GM18502 (cell line): ENCODE measurements around the gene EEA1.
"Not testable (repeated sequence)": the region's sequence is repeated elsewhere in the genome, so short reads cannot be mapped to it uniquely, and the experiment has no call there.

Experiments
- ATAC-seq: cut with Tn5 transposase; IDR thresholded peaks from one replicate; pipeline ENCODE4 v1.9.1; 2021; ENCODE audit warnings: mild to moderate bottlenecking; ENCODE audit not compliant: unreplicated experiment, poor library complexity

EEA1 gene

DNA sequence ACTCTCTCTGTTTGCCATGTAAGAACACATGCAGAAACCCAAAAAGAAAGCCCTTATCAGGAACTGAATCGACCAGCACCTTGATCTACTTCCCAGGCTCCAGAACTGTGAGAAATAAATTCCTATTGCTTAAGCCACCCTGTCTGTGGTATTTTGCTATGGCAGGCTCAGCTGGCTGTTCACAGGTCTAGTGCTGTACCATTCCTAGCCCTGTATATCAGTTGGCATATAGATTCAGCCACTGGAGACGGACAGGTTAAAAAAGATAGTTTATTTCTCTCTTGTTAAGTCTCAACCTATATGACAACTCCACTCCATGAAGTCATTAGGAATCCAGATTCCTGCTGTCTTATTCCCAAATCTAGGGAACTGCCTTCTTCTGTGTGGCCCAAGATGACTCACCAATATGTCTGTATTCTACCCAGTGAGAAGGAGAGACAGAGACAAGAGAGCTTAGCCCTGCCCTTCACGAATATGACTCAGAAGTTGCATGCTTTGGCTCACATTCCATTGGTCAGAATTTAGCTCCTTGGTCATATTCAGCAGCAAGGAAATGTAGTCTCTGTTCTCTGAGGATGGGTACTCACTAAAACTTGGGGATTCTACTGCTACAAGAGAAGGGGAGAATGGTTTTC lies 169.3 kb downstream of the EEA1 start:
- ATAC-seq = no peak

DNA sequence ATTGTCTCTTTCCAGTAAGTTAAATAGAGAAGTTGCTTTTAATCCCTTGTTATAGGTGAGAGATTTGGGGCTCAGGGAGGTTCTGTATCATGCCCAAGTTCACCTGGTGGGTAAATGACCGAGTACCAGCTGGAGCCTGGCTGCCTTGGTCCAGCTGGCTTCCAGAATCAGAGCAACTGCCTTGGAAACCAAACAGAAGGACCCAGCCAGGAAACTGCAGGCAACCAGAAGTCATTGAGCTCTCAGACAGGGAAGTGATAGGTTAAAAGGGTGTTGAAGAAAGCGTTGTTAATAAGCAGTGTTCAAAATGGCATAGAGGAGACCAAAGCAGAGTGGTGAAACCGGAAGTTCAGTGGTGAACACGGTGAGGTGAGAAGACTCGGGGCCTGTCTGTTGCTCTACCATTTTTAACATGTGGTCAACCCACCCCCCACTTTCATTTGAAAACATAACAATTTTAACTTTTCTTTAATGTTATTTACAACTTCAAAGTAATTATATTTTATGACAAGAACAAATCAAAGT lies 171.4 kb downstream of the EEA1 start:
- no peak for ATAC-seq

DNA sequence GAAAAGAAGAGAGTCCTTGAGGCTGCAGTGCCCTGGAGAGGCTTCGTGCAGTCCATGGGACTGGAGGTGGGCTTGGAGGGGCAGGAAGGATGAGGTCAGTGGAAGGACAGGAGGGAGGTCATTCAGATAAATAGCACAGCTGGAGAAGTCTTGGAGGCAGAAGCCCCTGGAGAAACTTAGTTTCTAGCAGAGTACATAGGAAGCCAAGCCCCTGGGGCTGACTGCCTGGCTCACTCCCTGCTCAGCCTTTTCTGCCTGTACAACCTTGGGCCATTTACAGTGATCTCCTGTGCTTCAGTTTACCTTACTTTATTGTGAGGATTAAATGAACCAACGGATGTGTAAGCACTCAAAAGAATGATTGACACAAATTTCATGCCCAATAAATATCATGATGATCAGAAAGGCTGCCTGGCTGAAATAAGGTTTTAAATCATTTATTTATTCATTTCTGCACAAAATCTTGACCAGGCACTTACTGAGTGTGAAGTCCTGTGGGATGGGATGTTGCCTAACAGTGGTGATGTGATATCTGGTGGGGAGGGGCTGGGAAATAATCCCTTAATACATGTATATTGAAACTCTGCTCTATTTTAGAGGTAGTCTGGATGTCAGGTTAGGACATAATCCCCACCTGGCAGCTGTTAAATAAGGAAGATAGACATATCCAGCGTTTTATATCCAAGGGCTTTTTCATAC lies 172.0 kb downstream of the EEA1 start:
- ATAC-seq = no peak

DNA sequence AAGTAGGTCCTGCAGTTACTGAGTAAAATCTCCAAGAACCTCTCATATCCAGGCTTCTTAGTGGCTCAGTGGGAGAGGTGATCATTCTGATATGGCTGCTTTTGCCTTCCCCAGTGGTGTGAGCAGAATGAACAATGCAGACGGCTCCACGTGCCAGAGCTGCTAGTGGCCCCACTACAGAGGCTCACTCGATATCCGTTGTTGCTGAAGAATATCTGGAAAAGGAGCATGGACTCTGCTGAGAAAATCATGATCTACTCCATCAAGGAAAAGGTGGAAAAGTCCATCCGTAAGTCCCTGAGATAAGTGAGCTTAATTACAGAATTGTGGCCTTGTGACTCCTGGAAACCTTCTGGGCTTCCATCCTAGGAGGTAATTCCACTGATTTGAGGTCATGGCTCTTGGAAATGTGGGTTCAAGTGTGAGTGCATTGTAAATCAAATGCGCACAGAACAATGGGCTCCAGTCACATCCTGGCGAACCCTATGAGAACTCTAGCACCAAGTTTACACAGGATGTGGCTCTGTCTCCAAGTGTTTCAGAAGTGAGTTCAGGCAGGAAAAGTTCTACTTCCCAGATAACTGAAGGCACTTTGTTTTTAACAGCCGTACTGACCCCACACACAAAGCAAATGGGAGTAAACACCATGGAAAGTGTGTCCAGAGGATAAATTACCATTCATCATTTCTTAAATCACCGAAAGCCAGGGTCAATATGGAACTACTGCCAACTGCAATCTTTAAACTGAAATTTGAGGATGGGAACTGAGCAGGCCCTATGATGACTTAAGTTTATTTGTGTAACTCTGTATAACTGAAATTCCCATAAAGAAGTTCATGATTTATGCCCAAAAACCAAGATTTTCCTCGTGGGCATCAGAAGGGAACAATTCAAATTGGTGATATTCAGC lies 174.9 kb downstream of the EEA1 start:
- no peak for ATAC-seq

DNA sequence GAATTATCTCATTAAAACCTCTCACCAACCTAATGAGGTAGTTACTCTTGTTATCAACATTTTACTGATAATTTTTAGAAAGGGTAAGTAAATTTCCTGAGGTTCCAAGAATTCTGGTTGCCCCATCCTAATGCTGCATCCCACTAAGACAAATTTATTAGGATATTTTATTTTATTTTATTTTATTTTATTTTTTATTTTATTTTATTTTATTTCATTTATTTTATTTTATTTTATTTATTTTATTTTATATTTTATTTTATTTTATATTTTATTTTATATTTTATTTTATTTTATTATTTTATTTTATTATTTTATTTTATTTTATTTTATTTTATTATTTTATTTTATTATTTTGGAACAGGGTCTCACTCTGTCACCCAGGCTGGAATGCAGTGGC lies 179.4 kb downstream of the EEA1 start:
- not testable (repeated sequence) for ATAC-seq

DNA sequence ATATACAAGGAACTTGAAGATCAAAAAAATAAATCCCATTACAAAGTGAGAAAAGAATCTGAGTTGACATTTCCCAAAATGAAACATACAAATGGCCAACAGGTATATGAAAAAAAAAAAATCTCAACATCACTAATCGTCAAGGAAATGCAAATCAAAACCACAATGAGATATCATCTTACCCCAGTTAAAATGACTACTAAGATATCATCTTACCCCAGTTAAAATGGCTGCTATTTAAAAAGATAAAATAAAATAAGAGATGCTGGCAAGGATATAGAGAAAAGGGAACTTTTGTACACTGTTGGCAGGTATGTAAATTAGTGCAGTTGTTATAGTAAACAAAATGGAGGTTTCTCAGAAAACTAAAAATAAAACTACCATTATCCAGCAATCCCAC lies 181.9 kb downstream of the EEA1 start:
- ATAC-seq = no peak

DNA sequence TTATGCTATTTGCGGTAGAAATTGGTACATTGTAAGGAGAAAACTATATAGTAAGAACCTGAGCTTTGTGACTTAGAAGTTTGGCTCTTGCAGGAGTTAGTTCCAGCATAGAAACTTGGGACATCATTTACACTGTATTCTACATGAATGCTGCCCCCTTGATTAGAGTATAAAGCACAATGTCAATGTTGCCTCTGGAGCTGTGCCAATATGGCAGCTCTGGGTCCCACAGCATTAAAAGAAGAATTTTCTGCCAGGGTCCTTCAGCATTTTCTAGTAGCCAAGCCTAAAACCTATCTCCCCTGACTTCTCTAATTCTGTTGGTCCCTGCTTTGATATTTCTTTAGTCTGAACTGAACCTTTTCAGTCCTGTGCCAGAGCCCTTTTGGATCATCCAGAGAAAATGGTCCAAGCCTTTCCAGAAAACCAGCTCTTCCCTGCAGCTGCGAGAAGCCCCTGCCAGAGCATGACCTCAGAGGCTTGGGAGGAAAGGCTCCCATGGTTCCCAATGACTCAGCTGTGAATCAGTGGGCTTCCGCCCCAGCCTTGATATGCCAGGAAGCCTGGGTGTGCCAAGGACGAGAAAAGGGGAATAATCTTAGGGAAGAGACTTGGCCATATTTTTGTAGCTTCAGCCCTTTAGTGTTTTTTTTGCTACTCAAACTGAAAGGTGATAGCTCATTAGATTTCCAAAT lies 183.1 kb downstream of the EEA1 start:
- no peak for ATAC-seq

DNA sequence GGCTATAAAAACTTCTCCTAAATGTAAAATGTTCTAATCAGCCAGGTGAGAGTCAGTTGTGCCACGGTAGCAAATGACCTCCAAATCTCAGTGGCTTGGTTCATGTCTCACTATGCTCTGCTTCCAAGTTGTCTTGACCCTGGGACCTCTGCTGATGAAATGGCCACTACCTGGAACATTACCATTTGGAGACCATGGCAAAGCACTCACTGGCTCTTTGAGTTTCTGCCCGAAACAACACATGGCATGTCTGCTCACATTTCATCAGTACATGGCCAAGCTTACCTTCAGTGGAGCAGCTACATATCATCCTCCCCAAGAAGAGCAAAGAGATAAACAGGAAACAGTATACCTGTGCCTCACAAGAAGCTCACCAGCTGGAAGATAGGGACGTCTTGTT lies 186.1 kb downstream of the EEA1 start:
- no peak for ATAC-seq

DNA sequence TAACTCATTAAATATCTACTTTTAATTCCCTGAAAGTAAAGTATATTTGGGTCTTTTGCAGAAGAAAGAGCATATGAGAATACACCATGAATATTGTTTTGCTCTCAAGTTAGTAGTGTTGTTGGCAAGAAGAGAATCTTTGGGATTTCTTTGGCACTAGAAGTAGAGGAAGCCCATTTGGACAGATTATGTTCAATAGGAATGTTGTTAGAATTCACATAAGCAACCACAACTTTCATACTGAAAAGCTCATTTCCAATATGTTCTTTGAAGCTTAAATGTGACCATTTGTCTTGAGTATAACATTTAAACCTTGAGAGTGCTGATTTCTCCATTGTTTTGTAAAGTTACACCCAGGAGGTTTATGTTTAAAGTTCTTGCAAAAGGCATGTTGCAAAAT lies 188.7 kb downstream of the EEA1 start:
- no peak for ATAC-seq

DNA sequence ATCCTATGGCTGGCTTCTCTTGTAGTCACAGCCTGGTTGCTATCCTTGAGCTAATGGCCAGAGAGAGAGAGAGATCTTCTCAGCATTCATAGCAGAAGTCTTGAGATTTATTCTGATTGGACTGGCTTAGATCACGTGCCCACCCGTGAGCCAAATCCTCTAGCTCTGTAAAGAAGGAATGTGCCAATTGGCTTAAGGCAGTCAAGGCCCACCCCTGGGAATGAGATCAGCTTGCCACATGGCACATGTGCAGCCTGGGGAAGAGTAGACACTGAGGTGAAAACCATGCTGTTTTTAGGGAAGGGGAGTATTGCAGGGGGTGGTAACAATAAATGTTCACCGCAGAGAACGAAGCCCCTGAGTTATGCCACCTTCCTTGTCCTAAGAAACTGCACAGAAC lies 190.0 kb downstream of the EEA1 start:
- no peak for ATAC-seq

DNA sequence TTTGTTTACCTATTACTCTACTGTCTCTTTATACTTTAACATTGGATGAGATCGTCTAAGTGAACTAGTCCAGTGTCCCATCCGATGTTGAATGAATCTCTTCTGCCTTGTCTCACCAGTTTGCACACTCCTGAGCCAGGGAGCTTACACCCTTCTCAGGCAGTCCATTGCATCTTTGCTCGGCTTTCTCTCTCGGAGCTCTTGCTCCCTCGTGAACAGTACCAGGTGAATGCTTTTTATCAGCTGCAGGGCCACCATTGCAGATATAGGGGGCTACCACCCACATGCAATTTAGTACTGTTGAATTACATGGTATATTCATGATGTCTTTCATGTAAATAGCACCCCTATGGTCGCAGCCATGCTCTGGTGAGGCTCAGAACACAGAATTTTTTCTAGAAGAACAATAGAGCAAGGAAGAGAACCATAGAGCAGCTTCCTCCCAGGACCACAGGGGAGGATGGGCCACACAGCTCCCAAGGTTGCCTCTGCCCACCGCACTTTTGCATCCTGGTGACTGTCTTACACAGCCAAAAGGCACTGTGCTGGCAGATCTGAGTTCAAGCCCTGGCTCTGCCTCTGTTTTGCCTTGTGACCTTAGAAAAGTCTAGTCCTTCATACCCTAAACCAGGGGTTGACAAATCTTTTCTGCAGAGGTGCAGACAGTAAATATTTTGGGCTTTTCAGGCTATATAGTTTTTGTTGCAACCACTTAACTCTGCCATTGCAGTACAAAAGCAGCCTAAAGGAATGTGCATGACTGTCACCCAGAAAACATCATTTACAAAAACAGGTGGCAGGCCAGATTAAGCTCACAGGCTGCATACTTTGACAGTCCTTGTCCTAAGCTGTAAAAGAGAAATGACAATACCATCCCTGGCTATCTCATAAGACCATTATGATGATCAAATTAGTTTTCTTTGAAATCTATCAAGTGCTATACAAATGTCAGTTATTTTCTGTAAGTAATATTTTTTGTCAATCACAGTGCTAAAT lies 190.9 kb downstream of the EEA1 start:
- no peak for ATAC-seq

DNA sequence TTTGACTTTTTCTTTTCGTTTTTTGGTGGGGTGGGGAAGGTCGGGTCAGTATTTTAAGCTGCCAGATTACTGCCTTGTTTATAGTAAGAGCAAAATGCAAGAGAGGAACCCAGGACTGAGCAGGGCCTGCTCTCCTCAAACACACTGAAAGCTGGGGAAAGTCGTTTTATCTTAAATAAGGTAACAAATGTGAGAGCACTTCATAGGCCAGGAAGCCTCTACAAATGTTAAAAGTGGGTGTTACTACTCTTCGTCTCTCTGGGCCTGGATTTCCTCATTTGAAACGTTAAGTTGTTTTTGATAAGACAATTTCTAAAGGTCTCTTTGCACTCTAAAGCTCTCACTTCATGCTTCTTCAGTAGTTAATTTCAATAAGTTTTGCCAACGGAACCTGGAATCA lies 192.5 kb downstream of the EEA1 start:
- ATAC-seq = no peak

DNA sequence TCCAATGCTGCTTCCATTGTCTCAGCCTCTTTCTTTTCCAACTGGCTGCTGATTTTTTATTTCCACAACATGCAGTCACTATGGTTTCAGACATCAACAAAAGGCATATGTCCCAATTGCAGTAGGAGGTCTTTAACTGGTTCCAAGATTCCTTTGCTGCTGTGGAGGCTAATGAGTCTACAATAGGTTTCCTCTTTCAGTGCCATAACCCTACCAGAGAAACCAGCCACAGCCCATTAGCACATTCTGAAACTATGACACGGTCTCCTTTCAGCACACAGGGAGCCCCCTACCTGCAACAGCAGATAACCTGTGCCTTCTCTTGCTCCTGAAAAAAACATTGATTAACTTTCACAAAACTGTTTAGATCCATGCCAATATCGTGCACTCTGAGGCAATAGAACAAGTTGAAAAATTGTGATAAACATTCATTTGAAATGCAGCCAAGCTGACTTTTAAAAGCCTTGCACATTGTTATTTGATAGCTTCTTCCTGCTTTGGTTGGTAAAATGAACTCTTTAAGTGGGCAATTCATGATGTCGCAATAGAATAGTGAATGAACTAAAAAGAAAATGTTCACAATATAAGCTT lies 193.9 kb downstream of the EEA1 start:
- ATAC-seq = no peak

DNA sequence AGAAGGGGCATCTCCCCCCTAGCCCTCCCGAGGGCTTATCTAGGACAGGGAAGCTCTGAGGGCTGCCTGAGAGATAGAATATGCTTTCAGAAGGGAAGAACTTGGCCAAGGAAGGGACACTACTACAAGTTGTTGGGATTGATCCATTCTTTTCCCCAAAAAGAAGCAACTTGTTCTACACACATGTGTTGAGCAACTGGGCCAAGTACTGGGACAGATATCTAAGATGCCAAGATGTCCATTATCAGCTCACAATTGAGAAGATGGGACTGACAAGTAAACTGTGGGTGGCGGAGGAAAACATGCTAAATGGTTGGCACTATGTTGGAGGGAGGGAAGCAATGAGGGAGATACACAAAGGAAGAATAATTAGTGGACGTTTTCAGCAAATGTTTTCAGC lies 195.4 kb downstream of the EEA1 start:
- ATAC-seq = no peak

DNA sequence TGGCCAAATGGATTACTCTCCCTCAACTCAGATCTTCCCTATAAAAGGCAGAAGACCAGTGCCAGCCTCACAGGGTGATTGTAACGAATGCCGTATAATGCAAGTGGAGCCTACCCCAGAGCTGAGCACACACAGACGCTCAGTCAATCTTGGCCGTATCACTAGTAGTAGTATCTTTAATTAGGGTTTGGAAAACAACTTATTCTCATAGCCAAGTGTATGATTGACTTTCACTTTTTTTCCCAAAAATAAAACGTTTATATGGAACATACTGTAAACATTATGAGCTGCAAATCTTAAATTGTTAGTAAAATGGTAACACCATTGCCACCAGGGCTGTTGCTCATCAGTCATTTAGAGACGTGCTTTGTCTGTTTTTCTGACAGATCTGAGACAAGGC lies 195.9 kb downstream of the EEA1 start:
- ATAC-seq = no peak

DNA sequence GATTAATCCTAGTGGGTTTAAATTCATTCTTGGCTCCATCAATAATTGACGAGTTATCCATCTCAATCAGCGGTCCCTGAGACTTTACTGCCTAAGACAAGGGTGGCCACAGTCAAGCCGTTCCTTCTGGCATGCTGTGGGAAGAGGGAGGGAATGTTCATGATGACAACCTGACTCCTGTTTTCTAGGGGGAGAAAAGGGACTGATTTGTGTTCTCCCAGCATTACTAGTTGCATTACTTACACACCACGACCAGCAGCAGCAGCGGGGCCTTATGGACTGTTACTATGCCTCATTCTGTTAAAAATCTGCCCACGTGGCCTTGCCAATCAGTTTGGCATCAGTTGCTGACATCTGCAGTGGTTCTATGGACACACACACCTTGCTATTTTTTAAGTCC lies 196.4 kb downstream of the EEA1 start:
- no peak for ATAC-seq

DNA sequence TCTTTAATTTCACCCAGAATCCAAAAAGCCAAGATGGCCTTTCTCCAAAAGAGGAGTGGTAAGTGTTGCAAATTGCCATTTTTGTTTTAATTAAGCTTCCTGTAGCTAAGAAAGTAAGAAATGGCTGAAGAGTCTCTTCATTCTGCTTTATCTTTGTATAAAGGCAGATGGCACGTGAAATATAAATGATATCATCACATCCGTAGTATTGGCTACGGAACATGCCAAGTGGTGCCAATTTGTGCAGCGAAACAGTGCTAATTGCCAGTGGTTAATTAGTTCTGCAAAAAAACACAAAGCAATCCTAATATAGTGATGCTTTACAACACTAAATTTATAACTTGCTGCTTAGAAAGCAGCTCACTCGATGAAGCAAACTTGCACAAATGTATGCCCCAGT lies 196.9 kb downstream of the EEA1 start:
- no peak for ATAC-seq

DNA sequence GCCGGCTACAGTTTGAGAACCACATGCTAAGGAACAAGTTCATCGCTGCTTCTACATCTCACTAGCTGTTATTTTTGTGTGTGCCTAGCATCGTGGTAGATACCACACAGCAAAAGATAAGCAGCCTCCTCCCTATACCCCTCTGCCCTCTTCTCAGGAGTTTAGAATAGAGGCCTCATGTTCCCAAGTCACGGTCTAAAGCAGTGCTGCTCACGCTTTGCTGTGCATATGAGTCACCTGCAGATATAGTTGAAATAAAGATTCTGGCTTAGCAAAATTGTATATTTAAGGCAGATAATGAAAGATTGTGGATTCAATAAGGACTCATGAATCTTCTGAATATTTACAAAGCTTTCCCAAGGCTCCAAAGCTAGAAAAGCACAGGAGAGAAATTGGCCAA lies 198.3 kb downstream of the EEA1 start:
- no peak for ATAC-seq

DNA sequence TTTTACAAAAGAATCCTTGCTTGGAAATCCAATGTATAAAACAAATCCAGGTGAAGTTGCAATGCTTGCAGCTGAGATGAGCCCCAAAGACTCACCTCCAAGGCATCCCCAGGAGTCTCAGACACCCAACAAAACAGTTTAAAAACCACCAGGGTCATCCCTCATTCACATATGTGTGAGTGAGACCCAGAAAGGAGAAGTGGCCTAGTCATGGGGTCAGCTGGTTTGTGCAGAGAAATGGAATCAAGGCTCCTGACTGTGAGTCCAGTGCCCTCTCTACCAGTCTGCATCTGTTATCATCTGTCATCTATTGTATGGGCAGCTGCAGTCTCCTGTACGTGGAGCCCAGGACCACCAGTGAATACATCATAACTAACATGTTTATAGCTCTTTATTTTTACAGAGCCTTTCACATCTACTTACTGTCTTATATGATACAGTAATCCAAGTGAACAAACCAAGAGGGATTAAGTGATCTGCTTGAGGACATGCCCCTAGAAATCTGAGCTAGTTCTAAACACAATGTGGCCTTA lies 199.3 kb downstream of the EEA1 start:
- ATAC-seq = no peak
